ENCODE results near the gene ACTR3. TPM values are rescaled to one million over a fixed set of nuclear protein-coding genes. Genes with fewer than 3 reads are reported as not detected.

The ACTR3 gene
- total and polyA plus RNA-seq, 2 donors (not counting 1 experiment from before 2014, with no cell fraction given), result 64.3 to 249 TPM

DNA sequence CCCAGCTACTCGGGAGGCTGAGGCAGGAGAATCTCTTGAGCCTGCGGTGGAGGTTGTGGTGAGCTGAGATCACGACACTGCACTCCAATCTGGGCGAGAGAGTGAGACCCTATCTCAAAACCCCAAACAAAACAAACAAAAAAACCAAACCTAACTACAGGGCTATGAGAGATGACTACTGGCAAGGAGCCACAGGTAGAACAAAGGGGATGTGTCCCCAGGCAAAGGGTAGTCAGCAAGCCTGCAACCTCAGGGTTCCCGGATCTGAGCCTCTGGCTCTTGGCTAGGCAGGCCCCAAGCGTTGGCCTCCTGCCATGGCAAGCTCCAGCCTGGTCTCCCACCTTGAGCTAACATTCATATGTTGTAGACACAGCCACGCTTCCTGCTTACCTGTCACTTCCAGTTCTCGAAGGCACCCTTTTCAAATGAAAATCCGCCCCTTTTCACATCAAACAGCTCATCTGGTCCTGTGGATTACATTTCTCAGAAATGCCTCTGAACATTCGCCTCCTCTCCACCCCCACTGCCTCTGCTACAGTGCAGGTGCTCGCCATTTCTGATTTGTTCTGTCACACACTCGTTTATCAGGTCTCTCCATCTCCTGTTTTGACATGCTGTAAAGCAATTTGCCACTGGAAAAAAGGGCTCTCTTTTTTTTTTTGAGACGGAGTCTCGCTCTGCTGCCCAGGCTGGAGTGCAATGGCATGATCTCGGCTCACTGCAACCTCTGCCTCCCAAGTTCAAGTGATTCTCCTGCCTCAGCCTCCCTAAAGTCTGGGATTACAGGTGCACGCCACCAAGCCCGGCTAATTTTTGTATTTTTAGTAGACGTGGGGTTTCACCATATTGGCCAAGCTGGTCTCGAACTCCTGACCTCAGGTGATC lies 13.1 kb upstream of the ACTR3 start:
- H3K27ac ChIP-seq (ENCODE audit: low read length in 2 of 2), result no peak overlapping the region
- H3K9ac ChIP-seq (ENCODE audit: low read length), result no peak overlapping the region
- POLR2A ChIA-PET, result interaction anchor here (0.6 kb wide), 1 partner anchor 10 kb away, joined by 3 read pairs; no protein-coding TSS in a partner anchor
- intact Hi-C loops (cut with micrococcal nuclease), result no loop called here
- ATAC-seq (ENCODE audit: low read depth), result no peak
- TF ChIP-seq EZH2 (IDR thresholded peaks at IDR 0.05; ENCODE audit: borderline replicate concordance, insufficient read depth, low read depth, low read length, poor library complexity, severe bottlenecking), result no peak
- TF ChIP-seq, protein P1, sequence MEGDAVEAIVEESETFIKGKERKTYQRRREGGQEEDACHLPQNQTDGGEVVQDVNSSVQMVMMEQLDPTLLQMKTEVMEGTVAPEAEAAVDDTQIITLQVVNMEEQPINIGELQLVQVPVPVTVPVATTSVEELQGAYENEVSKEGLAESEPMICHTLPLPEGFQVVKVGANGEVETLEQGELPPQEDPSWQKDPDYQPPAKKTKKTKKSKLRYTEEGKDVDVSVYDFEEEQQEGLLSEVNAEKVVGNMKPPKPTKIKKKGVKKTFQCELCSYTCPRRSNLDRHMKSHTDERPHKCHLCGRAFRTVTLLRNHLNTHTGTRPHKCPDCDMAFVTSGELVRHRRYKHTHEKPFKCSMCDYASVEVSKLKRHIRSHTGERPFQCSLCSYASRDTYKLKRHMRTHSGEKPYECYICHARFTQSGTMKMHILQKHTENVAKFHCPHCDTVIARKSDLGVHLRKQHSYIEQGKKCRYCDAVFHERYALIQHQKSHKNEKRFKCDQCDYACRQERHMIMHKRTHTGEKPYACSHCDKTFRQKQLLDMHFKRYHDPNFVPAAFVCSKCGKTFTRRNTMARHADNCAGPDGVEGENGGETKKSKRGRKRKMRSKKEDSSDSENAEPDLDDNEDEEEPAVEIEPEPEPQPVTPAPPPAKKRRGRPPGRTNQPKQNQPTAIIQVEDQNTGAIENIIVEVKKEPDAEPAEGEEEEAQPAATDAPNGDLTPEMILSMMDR (IDR thresholded peaks at IDR 0.05), result no peak
- no peak overlapping the region for H3K4me2 ChIP-seq (replicated peaks; ENCODE audit: low read depth, low read length, poor library complexity, severe bottlenecking)
- WGBS (ENCODE audit: insufficient coverage), result 91% methylated on average over 17 of the region's 19 CpGs
- Mint-ChIP-seq H3K4me3 (no peak overlapping the region), H3K27me3 (no peaks in the 10 kb centered on the region), H3K27ac (no peak overlapping the region), H3K4me1 (peaks cover 30% of the 10 kb centered on the region), H3K9me3 (ENCODE audit: insufficient read depth) (no peaks in the 10 kb centered on the region)
- DNase-seq, result no peak
- H2AFZ ChIP-seq (ENCODE audit: insufficient read depth, low read depth, low read length, poor library complexity, severe bottlenecking), result no peak overlapping the region
- peaks cover 21% of the 10 kb centered on the region for H3K79me2 ChIP-seq (ENCODE audit: control insufficient read depth, insufficient read depth, low read length)
- H3K27me3 ChIP-seq (replicated peaks in 1 of 4; ENCODE audit: control extremely low read depth in 1 of 4, control insufficient read depth in 3 of 4, insufficient read depth in 4 of 4, low read length in 3 of 4), result no peaks in the 10 kb centered on the region
- H4K20me1 ChIP-seq (ENCODE audit: control insufficient read depth, insufficient read depth, low read length, poor library complexity, severe bottlenecking), result no peaks in the 10 kb centered on the region
- CTCF ChIA-PET, result interaction anchor here (0.6 kb wide), 1 partner anchor 12 kb away, joined by 5 read pairs; no protein-coding TSS in a partner anchor
- H3K36me3 ChIP-seq (replicated peaks in 1 of 2; ENCODE audit: control extremely low read depth in 1 of 2, control insufficient read depth in 1 of 2, extremely low read depth in 1 of 2, insufficient read depth in 2 of 2, low read length in 1 of 2), result peaks cover 0 to under 1% of the 10 kb centered on the region in 2 experiments
- H3K4me1 ChIP-seq (ENCODE audit: control insufficient read depth in 2 of 2, insufficient read depth in 2 of 2, low read length in 2 of 2), result peaks cover 13 to 14% of the 10 kb centered on the region in 2 donors
- H3K9me3 ChIP-seq (ENCODE audit: control extremely low read depth in 1 of 3, control insufficient read depth in 2 of 3, insufficient read depth in 1 of 3, low read length in 2 of 3), result no peaks in the 10 kb centered on the region
- no peak overlapping the region for H3K4me3 ChIP-seq (ENCODE audit: control extremely low read depth in 1 of 5, extremely low read depth in 1 of 5, insufficient read depth in 1 of 5, low read depth in 2 of 5, low read length in 4 of 5)
